GM12878 (cell line): ENCODE data around the gene HSPA12A.

ENCODE experiments used
- CEBPB ChIP-seq, 2 experiments: fragments of 150-350 bp in 1 of 2; IDR thresholded peaks; 2 replicates each; pipeline ENCODE4 v1.6.1; 2012 to 2014; ENCODE audit warnings: low read depth in 2 of 2, low read length in 2 of 2, borderline replicate concordance in 1 of 2, inconsistent platforms in 1 of 2
- CHD4 ChIP-seq: fragments of 200-600 bp; sonication (generic); IDR thresholded peaks from 2 replicates; pipeline ENCODE4 v1.6.1; 2016; ENCODE audit warnings: mild to moderate bottlenecking
- CTCF ChIP-seq, 3 experiments: IDR thresholded peaks in 2 of 3; conservative IDR thresholded peaks in 1 of 3; 2 replicates each; pipeline ENCODE4 v1.5.1; 2011; ENCODE audit warnings: low read depth in 3 of 3, low read length in 3 of 3, mild to moderate bottlenecking in 3 of 3, control low read depth in 2 of 3, moderate library complexity in 2 of 3, inconsistent platforms in 1 of 3, mixed read lengths in 1 of 3; ENCODE audit not compliant: control insufficient read depth in 2 of 3, insufficient read depth in 1 of 3; ENCODE audit errors: extremely low read depth in 1 of 3
- KLF5 ChIP-seq: fragments of 450-650 bp; IDR thresholded peaks from 2 replicates; pipeline ENCODE4 v1.6.1; 2014; ENCODE audit warnings: mild to moderate bottlenecking; ENCODE audit not compliant: partially characterized antibody
- POLR2A ChIP-seq: IDR thresholded peaks from 2 replicates; pipeline ENCODE4 v1.6.1; 2011; ENCODE audit warnings: low read depth, mild to moderate bottlenecking, low read length
- RCOR1 ChIP-seq: conservative IDR thresholded peaks from 2 replicates; pipeline ENCODE4 v1.6.1; 2012; ENCODE audit warnings: low read depth, low read length, improper control_type of control experiment
- SRF ChIP-seq, 2 experiments: IDR thresholded peaks; 2 replicates each; pipeline ENCODE4 v1.6.1; 2011; ENCODE audit warnings: low read depth in 2 of 2, low read length in 2 of 2, mild to moderate bottlenecking in 1 of 2, moderate library complexity in 1 of 2
- SUZ12 ChIP-seq: fragments of 200-600 bp; sonication (generic); IDR thresholded peaks from one replicate; pipeline ENCODE4 v1.6.1; 2018; ENCODE audit warnings: antibody characterized with exemption, mild to moderate bottlenecking; ENCODE audit not compliant: unreplicated experiment
- YY1 ChIP-seq: IDR thresholded peaks from 2 replicates; pipeline ENCODE4 v1.6.1; 2011; ENCODE audit warnings: low read depth, mild to moderate bottlenecking, low read length

- TF ChIP-seq POLR2A (no peak), SRF (IDR thresholded peaks at IDR 0.05; ENCODE audit: low read depth in 2 of 2, low read length in 2 of 2) (no peak), CEBPB (IDR thresholded peaks at IDR 0.05; ENCODE audit: borderline replicate concordance in 1 of 2, low read depth in 2 of 2, low read length in 2 of 2) (no peak), RCOR1 (no peak), YY1 (no peak), CHD4 (no peak), SUZ12 (no peak), CTCF (IDR thresholded peaks at IDR 0.05 in 2 of 3, conservative IDR thresholded peaks at IDR 0.05 in 1 of 3; ENCODE audit: control insufficient read depth in 2 of 3, extremely low read depth in 1 of 3, insufficient read depth in 1 of 3, low read depth in 3 of 3, low read length in 3 of 3) (no peak), KLF5 (no peak)
These were observed 42.8 kb downstream of the HSPA12A start for GRCh38 chr10:116699471-116700150.
